Thoracic aorta (tissue), 2 donors: ENCODE measurements around the gene CISD3. TPM values are rescaled to one million over a fixed set of nuclear protein-coding genes. Genes with fewer than 3 reads are reported as not detected.

Source experiments
- ATAC-seq: fragments of 150-250 bp; one replicate; pipeline ENCODE4 v1.8.0; 2017; ENCODE audit warnings: low read depth; ENCODE audit not compliant: insufficient number of reproducible peaks, low FRiP score
- DNase-seq: peaks from one replicate; pipeline ENCODE4 v3.0.0-alpha.2; 2020; ENCODE audit warnings: low spot score
- H3K27ac ChIP-seq, 2 donors: fragments of 200-600 bp; sonication (generic); 1 replicate in 1 of 2; 2 replicates in 1 of 2; pipeline ENCODE4 v1.5.1; 2016; ENCODE audit warnings: mild to moderate bottlenecking in 2 of 2, moderate library complexity in 2 of 2
- H3K27me3 ChIP-seq: fragments of 200-600 bp; sonication (generic); replicated peaks from 2 replicates; pipeline ENCODE4 v1.6.0; 2016; ENCODE audit warnings: mild to moderate bottlenecking; ENCODE audit not compliant: insufficient read depth
- H3K36me3 ChIP-seq: fragments of 200-600 bp; sonication (generic); one replicate; pipeline ENCODE4 v1.5.1; 2016
- H3K4me1 ChIP-seq, 2 donors: fragments of 200-600 bp; sonication (generic); 1 replicate in 1 of 2; 2 replicates in 1 of 2; pipeline versions ENCODE4 v1.5.1 to v1.6.0; 2016; ENCODE audit warnings: low read depth in 2 of 2, mild to moderate bottlenecking in 1 of 2; ENCODE audit not compliant: control insufficient read depth in 1 of 2
- H3K4me3 ChIP-seq: fragments of 200-600 bp; sonication (generic); 2 replicates; pipeline ENCODE4 v1.5.1; 2016; ENCODE audit warnings: mild to moderate bottlenecking
- H3K9me3 ChIP-seq: fragments of 200-600 bp; sonication (generic); 2 replicates; pipeline ENCODE4 v1.5.1; 2016
- total RNA-seq, 2 donors: library from RNA; depleted of rRNA; stranded (reverse); fragments of >200 nt; gene quantifications; one replicate each; pipeline versions ENCODE4 v1.1.0 to v1.2.3, GENCODE V29; 2016
- TF ChIP-seq, protein P1 (sequence below): fragments of 200-600 bp; sonication (generic); IDR thresholded peaks from one replicate; pipeline ENCODE4 v1.5.1; 2019; ENCODE audit warnings: antibody characterized with exemption

Gene CISD3
- total RNA-seq, 2 donors from 2014 or later, result 9.3 to 9.6 TPM

DNA sequence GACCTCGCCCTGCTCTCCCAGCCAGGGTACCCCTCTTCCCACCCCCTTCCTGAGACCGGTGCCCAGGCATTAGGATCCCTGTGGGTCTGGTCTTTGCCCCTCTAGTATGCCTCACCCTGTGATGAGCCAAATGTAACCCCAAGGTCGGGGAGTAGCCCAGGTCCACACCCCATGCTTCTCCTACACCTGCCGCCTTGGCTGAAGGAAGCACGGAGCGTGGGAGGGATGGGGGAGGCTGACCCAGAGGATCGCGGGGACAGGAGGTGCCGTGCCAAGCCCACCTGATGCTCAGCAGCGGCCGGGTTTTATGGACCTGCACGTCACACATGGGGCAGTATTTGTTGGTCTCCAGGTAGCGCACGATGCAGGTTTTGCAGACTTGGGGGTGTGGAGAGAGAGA, 9.2 kb downstream of the CISD3 start:
- DNase-seq (no peak), ATAC-seq (no peak)
- Histone ChIP-seq H3K4me3 (no peak overlapping the region), H3K27me3 (no peaks in the 10 kb centered on the region), H3K9me3 (no peaks in the 10 kb centered on the region), H3K27ac (no peak overlapping the region), H3K4me1 (peaks cover 7 to 39% of the 10 kb centered on the region in 2 donors), H3K36me3 (peaks cover 39% of the 10 kb centered on the region)
- TF ChIP-seq, protein P1, sequence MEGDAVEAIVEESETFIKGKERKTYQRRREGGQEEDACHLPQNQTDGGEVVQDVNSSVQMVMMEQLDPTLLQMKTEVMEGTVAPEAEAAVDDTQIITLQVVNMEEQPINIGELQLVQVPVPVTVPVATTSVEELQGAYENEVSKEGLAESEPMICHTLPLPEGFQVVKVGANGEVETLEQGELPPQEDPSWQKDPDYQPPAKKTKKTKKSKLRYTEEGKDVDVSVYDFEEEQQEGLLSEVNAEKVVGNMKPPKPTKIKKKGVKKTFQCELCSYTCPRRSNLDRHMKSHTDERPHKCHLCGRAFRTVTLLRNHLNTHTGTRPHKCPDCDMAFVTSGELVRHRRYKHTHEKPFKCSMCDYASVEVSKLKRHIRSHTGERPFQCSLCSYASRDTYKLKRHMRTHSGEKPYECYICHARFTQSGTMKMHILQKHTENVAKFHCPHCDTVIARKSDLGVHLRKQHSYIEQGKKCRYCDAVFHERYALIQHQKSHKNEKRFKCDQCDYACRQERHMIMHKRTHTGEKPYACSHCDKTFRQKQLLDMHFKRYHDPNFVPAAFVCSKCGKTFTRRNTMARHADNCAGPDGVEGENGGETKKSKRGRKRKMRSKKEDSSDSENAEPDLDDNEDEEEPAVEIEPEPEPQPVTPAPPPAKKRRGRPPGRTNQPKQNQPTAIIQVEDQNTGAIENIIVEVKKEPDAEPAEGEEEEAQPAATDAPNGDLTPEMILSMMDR, result no peak

DNA sequence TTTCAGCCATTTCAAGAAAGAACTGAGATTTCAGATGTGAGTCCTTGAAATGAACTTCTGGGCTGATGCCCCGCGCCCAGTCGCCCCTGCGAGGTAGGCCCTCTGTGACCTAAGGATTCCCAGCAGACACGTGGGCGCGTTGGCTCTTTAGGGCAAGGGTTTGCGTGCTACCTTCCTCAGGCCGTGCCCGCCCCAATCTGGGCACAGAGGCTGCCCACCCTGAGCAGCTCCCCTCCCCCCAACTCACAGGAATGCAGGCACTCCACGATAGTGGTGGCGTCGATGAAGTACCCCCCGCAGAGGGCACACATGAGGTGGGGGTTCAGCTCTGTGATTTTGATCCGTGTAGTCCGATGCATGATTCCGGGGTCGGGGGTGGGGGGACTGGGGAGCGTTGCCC, 9.9 kb downstream of the CISD3 start:
- H3K27me3 ChIP-seq, result no peaks in the 10 kb centered on the region
- H3K4me1 ChIP-seq, result peaks cover 7 to 38% of the 10 kb centered on the region in 2 donors
- peaks cover 39% of the 10 kb centered on the region for H3K36me3 ChIP-seq
- DNase-seq, result no peak
- no peak overlapping the region for H3K27ac ChIP-seq
- no peaks in the 10 kb centered on the region for H3K9me3 ChIP-seq
- TF ChIP-seq, protein P1, result no peak
- no peak for ATAC-seq
- no peak overlapping the region for H3K4me3 ChIP-seq

DNA sequence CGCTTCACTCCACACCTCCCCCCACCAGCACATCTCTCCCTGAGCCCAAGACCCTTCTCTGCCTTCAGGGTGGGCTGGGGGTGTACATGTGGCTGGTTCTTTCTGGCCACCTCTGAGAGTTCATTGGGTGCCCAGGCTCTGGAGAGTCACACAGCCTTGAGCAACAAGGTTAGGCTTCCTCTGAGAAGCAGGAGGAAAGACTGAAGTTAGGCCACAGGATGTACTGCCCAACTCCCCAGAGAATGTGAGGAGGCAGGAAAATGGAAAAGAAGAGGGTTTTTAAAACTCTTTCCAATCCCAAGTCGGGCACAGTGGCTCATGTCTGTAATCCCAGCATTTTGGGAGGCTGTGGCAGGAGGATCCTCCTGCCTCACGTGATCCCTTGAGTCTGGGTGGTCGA, 10.7 kb downstream of the CISD3 start:
- Histone ChIP-seq H3K27ac (no peak overlapping the region), H3K4me1 (peaks cover 3 to 32% of the 10 kb centered on the region in 2 donors), H3K4me3 (no peak overlapping the region), H3K9me3 (no peaks in the 10 kb centered on the region), H3K36me3 (peaks cover 37% of the 10 kb centered on the region), H3K27me3 (no peaks in the 10 kb centered on the region)
- DNase-seq (no peak), ATAC-seq (no peak)
- TF ChIP-seq, protein P1, result no peak

DNA sequence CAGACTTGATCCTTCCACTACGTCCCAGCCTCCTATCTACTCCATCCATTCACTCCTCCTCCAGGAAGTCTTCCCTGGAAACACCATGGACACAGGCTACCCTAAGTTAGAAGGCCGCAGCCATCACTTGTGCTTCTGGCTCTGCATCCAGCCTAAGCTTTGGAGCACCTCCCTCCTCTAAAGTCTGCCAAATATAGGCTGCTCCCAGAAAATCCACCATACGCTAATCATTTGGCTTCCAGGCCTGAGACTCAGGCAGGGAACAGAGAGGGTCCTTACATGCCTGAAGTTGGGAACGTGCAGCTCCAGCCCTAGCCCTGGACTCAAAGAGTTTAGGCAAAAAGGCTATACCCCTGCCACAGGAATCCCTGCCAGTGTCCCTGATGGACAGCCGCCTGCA, 11.3 kb downstream of the CISD3 start:
- ATAC-seq, result no peak
- DNase-seq, result no peak
- no peaks in the 10 kb centered on the region for H3K9me3 ChIP-seq
- peaks cover 5 to 39% of the 10 kb centered on the region in 2 donors for H3K4me1 ChIP-seq
- TF ChIP-seq, protein P1, result no peak
- peak overlapping the region; percentile 21 to 73 for H3K27ac ChIP-seq
- peaks cover 33% of the 10 kb centered on the region for H3K36me3 ChIP-seq
- H3K4me3 ChIP-seq, result no peak overlapping the region
- no peaks in the 10 kb centered on the region for H3K27me3 ChIP-seq

DNA sequence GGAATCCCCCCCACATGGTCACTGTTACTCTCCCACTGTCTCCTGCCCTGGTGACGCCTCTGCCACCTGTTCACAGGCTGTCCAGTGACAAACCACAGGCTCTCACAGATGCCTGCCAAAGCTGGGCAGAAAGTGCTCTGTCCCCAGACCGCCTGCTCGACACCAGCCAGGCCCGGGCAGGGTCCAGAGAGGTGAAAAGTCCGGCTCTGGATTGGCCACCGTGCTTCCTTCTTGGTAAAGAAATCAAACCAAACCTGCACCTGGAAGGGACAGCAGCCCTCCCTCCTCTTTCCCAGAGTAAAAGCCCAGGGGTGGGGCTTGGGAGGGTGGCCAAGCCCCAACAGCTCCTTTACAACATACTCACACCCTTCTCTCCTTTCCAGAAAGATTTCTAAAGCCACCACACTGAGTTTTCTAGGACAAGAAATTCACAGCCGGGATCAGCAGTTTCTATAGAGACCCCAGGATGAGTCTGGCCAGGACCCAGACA, 11.8 kb downstream of the CISD3 start:
- Histone ChIP-seq H3K27me3 (no peaks in the 10 kb centered on the region), H3K36me3 (peaks cover 29% of the 10 kb centered on the region), H3K4me1 (peaks cover 10 to 44% of the 10 kb centered on the region in 2 donors), H3K4me3 (peak overlapping the region; percentile 35), H3K27ac (peak overlapping the region; percentile 73 to 86), H3K9me3 (no peaks in the 10 kb centered on the region)
- DNase-seq (no peak), ATAC-seq (no peak)
- TF ChIP-seq, protein P1, result no peak
